Measurements from ENCODE around the gene TRIM60. TPM values are rescaled to one million over a fixed set of nuclear protein-coding genes. Genes with fewer than 3 reads are reported as not detected.

The TRIM60 gene
- total RNA-seq, 1 donor from 2014 or later = not detected

DNA sequence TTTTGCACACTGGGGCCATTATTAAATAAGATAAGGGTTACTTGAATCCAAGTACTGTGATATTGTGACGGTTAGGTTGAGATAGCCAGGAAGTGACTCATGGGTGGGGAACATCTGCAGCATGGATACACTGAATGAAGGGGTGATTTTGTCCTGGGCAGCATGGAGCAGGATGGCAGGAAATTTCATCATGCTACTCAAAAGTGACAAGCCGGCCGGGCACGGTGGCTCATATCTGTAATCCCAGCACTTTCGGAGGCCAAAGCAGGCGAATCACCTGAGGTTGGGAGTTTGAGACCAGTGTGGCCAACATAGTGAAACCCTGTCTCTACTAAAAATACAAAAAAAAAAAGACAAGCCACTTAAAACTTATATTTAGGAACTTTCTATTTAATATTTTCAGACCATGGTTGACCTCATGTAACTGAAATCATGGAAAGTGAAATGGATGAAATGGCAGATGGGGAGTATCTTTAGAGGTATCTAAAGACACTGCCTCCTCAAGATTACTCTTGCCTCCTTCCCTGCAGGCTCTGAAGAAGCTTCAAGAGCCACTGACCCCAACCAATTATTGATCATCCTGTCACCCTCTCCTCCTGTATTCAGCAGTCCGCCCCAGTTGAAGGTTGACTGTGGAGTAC, 3.9 kb upstream of the TRIM60 start:
- TF ChIP-seq, protein P1, sequence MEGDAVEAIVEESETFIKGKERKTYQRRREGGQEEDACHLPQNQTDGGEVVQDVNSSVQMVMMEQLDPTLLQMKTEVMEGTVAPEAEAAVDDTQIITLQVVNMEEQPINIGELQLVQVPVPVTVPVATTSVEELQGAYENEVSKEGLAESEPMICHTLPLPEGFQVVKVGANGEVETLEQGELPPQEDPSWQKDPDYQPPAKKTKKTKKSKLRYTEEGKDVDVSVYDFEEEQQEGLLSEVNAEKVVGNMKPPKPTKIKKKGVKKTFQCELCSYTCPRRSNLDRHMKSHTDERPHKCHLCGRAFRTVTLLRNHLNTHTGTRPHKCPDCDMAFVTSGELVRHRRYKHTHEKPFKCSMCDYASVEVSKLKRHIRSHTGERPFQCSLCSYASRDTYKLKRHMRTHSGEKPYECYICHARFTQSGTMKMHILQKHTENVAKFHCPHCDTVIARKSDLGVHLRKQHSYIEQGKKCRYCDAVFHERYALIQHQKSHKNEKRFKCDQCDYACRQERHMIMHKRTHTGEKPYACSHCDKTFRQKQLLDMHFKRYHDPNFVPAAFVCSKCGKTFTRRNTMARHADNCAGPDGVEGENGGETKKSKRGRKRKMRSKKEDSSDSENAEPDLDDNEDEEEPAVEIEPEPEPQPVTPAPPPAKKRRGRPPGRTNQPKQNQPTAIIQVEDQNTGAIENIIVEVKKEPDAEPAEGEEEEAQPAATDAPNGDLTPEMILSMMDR (conservative IDR thresholded peaks at IDR 0.05) = no peak
- Mint-ChIP-seq H3K4me3 (no peak overlapping the region), H3K36me3 (ENCODE audit: low read depth) (no peaks in the 10 kb centered on the region)

DNA sequence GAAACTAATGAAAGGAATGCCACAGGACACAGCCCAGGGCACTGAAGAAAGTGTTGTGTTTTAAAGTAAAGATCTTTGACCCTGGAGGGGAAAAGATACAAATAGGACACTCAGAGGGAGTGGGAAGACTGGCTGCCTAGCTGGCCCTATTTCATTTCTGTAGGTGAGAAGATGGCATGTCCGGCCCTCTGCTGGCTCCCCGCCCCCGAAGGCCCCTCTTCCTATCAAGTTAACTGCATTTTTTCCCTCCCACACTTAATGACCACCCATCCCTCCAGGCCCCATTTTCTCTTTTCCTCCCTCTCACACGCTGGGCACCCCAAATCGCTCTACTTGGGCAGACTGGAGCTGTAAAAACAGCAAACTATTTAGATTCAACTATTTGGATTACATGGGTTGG, 16.4 kb downstream of the TRIM60 start:
- no peaks in the 10 kb centered on the region for H3K9me3 Mint-ChIP-seq
- TF ChIP-seq, protein P1 (conservative IDR thresholded peaks at IDR 0.05) = no peak
- no peak overlapping the region for H3K27ac Mint-ChIP-seq (ENCODE audit: unreplicated experiment)
- H3K36me3 Mint-ChIP-seq (ENCODE audit: low read depth) = no peaks in the 10 kb centered on the region
- H3K4me3 Mint-ChIP-seq = no peak overlapping the region
- no peaks in the 10 kb centered on the region for H3K27me3 Mint-ChIP-seq (ENCODE audit: low read depth)
- peaks cover 4% of the 10 kb centered on the region for H3K4me1 Mint-ChIP-seq
- DNase-seq (ENCODE audit: low read depth, low spot score) = no peak

More for the DNA sequence above, 3.9 kb upstream of the TRIM60 start:
- no peaks in the 10 kb centered on the region for H3K4me1 Mint-ChIP-seq
- H3K27me3 Mint-ChIP-seq (ENCODE audit: low read depth) = no peaks in the 10 kb centered on the region
- H3K27ac Mint-ChIP-seq (ENCODE audit: unreplicated experiment) = no peak overlapping the region
- DNase-seq (ENCODE audit: low read depth, low spot score) = no peak
- H3K9me3 Mint-ChIP-seq = no peaks in the 10 kb centered on the region

DNA sequence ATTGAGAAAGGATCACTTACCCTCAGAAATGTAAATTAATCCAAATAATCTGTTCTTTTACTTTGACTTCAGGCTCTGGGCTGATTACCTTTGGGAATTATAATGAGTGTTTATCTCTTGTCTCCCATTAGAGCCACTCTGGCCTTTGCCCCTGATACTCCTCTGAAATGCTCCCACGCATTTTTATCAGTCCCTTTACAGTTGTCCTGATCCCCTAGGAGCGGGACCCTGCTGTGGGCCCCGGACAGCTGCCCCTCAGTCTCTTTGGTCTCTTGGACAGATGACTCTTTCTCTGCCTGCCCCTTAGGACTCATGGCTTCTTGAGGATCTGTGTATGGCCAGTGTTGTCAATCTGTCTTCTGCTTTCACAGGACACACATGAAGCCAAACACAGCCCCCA, 20.8 kb downstream of the TRIM60 start:
- no peaks in the 10 kb centered on the region for H3K27me3 Mint-ChIP-seq (ENCODE audit: low read depth)
- TF ChIP-seq, protein P1 (conservative IDR thresholded peaks at IDR 0.05) = no peak
- H3K4me1 Mint-ChIP-seq = peaks cover 4% of the 10 kb centered on the region
- no peaks in the 10 kb centered on the region for H3K36me3 Mint-ChIP-seq (ENCODE audit: low read depth)
- H3K4me3 Mint-ChIP-seq = no peak overlapping the region
- no peaks in the 10 kb centered on the region for H3K9me3 Mint-ChIP-seq
- no peak for DNase-seq (ENCODE audit: low read depth, low spot score)
- peak overlapping the region; percentile 19 for H3K27ac Mint-ChIP-seq (ENCODE audit: unreplicated experiment)

DNA sequence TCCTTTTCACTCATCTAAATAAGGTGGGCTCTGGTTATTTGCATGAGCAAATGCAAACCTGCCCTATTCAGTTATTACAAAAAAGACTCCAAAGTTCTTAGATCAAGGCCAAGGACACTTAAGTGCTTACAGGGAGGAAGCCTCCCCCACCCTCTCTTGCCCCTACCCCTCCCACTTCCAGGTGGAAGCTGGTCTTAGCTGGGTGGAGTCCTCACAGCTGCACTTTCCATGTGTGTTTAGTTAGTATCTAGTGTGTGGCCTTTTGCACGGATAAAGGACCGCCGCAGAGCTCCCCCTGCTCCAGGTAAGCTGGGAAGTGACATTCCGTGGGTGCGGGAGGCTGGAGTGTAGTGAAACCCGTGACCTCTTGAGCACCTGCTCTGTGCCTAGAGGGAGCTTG, 21.8 kb downstream of the TRIM60 start, which contains the start of gene TRIM75:
Gene TRIM75, plus strand, starts transcription at position 222 of the 400 bp plus-strand sequence. CDS start 5,282 bp downstream, outside the sequence.
- Mint-ChIP-seq H3K27ac (ENCODE audit: unreplicated experiment) (peak within 1 kb of the TSS; percentile 27), H3K4me3 (no peak within 1 kb of the TSS), H3K36me3 (ENCODE audit: low read depth) (no peaks in the 10 kb centered on the region)

DNA sequence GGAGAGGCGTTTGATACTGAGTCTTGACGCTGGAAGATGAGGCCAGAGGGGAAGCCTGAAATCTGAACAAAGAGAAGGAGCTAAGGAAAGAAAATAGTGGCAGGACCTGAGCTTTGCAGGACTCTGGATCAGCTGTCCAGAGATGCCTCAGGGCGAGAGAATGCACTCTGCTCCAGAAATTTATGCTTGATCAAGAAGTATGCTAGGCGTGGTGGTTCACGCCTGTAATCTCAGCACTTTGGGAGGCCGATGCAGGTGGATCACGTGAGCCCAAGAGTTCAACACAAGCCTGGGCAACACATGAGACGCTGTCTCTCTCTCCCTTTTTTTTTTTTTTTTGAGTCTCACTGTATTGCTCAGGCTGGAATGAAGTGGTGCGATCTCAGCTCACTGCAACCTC, 23.8 kb downstream of the TRIM60 start:
- Mint-ChIP-seq H3K4me3 (no peak overlapping the region), H3K9me3 (no peaks in the 10 kb centered on the region), H3K4me1 (no peaks in the 10 kb centered on the region), H3K27ac (ENCODE audit: unreplicated experiment) (peak overlapping the region; percentile 37), H3K36me3 (ENCODE audit: low read depth) (no peaks in the 10 kb centered on the region), H3K27me3 (ENCODE audit: low read depth) (no peaks in the 10 kb centered on the region)
- DNase-seq (ENCODE audit: low read depth, low spot score) = no peak
- TF ChIP-seq, protein P1 (conservative IDR thresholded peaks at IDR 0.05) = no peak

More for the DNA sequence above, 21.8 kb downstream of the TRIM60 start, which contains the start of gene TRIM75:
- Mint-ChIP-seq H3K27me3 (ENCODE audit: low read depth) (no peaks in the 10 kb centered on the region), H3K4me1 (no peaks in the 10 kb centered on the region), H3K9me3 (no peaks in the 10 kb centered on the region)
- no peak for DNase-seq (ENCODE audit: low read depth, low spot score)
- TF ChIP-seq, protein P1 (conservative IDR thresholded peaks at IDR 0.05) = no peak

Data from neural crest cell (in vitro differentiated cells).